Glomerular visceral epithelial cell (primary cell): ENCODE data around the gene ZSCAN31.
"Not testable (repeated sequence)": the region's sequence is repeated elsewhere in the genome, so short reads cannot be mapped to it uniquely, and the experiment has no call there.

Experiments used
- DNase-seq: peaks from one replicate; pipeline ENCODE4 v3.0.0-alpha.2; 2016; ENCODE audit errors: extremely low spot score

ZSCAN31 gene

DNA sequence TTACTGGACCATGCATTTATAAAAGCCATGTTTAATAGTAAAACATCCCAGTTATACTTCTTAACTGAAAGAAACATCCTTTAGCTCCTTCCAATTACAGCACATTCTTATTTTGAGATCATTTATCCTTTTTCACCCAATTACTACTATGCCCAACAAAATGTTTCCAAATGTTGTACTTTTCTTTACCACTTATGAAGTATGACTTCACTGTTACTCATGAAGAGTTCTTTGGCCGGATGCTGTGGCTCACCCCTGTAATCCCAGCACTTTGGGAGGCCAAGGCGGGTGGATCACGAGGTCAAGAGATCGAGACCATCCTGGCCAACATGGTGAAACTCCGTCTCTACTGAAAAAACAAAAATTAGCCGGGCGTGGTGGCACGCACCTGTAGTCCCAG lies 18.1 kb downstream of the ZSCAN31 start:
- not testable (repeated sequence) for DNase-seq

DNA sequence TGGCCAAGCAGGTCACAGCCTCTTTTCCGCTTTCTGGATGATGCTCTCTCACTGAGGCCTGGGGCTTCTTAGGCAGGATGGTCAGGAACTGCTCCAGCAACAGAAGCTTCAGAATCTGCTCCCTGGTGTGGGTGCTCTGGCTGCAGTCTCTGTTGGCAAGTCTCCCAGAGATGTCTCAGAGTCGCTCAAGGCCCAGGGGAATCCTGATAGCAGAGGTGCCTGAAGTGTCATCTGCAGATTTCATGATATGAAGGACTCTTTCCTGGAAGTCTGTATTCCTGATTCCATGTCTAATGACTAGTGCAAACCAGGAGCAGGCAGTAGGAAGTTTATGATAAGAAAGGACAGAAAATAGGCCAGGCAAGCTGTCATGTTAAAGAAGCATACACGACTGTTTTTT lies 20.3 kb downstream of the ZSCAN31 start:
- no peak for DNase-seq

DNA sequence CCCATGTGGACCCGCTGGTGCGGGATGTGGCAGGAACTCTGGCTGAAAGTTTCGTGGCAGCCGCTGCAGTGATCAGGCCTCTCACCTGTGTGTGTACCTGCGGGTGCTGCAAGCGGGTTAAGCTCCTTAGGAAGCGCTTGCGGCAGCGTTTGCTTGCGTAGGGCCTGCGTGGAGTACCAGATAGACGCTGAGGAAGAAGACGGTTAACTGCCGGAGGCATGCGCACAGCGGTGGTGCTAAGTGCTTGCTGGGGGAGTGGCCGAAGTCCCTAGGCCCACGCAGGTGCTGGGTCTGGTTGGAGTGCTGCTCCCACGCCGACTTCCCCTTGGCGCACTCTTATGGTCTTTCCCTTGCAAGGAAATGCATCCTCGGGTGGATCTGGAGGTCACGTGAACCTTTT lies 23.0 kb downstream of the ZSCAN31 start:
- DNase-seq, result no peak

DNA sequence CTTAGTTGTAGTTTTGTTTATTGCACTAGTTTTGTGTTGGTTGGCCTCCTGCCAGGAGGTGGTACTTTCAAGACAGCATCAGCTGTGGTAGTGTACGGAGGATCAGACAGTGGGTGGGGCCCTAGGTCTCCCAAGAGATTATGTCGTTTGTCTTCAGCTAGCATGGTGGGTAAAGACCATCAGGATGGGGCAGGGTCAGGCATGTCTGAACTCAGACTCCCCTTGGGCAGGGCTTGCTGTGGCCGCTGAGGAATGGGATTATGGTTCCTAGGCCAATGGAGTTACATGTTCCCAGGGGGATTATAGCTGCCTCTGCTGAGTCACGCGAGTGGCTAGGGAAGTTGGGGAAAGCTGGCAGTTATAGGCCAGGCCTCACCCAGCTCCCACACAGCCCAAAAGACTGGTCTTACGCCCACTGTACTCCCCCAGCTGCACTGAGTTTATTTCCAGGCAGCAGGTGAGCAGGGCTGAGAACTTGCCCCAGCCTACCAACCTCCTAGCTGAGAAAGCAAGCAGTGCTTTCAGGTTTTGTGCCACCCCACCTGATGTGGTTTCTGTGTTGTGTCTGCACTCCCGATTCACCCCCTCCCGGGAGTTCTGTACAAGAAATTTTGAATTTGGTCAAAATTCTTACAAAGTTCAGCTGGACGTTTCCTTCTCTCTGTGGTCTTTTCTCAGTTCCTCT lies 24.7 kb downstream of the ZSCAN31 start:
- no peak for DNase-seq

DNA sequence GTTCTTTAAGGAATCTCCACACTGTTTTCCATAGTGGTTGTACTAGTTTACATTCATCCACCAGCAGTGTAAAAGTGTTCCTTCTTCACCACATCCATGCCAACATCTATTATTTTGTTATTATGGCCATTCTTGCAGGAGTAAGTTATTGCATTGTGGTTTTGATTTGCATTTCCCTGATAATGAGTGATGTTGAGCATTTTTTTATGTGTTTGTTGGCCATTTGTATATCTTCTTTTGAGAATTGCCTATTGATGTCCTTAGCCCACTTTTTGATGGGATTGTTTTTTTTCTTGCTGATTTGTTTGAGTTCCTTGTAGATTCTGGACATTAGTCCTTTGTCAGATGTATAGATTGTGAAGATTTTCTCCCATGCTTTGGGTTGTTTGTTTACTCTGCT lies 29.6 kb downstream of the ZSCAN31 start:
- not testable (repeated sequence) for DNase-seq

DNA sequence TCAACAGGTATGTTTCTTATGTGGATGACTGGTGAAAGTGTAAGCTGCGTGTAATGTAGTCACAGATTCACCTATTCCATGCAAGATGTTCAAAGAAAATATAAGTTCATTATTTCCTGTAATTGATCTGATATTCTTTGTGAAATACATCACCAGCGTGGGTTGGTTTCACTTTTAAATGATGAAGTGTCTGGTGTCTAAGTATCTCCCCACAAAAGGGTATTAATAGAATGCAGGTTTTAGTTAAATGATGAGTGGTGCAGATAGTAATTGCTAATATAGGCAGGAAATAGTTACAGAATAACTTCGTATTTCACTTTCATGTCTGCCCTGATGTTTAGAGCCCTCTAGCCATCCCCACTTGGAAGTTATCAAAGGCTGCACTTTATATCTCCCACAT lies 32.4 kb downstream of the ZSCAN31 start:
- DNase-seq, result no peak

DNA sequence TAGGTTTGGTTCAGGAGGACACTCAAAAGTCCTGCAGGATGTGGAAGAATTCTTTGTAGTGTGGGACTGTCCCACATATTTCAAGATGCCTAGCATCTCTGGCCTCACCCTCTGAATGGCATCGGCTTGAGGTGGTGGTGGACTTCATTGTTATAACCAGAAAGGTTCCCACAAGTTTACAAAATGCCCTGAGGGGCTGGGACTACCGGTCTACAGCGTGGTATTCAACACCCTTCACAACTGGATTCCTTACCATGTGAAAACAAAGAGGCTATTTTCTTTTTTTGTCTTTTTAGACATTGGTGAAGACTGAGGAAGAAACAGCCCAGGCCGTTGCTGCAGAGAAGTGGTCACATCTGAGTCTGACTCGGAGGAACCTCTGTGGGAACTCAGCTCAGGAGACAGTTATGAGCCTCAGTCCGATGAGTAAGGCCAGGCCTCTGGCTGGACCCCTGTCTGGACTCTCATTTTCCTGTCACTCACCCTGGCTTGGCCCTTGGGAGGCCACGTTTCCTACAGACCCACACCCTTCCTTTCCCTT lies 39.4 kb downstream of the ZSCAN31 start:
- DNase-seq, result no peak

DNA sequence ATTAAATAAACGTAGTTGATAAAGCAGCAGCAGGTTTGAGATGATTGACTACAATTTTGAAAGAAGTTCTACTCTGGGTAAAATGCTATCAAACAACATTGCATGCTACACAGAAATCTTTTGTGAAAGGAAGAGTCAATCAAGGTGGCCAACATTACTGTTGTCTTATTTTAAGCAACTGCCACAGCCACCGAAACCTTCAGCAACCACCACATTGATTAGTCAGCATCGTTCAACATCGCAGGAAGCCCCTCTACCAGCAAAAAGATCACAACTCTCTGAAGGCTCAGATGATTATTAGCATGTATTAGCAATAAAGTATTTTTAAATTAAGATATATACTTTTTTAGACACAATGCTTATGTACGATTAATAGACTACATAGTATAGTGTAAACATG lies 40.6 kb downstream of the ZSCAN31 start:
- no peak for DNase-seq

DNA sequence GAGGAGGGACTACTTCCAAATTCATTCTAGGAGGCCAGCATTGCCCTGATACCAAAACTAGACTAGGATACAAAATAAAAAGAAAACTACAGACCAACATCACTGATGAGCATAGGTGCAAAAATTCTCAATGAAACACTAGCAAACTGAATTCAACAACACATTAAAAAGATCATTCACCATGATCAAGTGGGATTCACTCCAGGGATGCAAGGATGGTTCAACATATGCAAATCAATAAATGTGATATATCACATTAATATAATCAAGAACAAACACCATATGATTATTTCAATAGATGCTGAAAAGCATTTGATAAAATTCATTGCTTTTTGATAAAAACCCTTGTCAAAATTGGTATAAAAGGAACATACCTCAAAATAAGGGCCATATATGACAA lies 44.4 kb downstream of the ZSCAN31 start:
- no peak for DNase-seq

DNA sequence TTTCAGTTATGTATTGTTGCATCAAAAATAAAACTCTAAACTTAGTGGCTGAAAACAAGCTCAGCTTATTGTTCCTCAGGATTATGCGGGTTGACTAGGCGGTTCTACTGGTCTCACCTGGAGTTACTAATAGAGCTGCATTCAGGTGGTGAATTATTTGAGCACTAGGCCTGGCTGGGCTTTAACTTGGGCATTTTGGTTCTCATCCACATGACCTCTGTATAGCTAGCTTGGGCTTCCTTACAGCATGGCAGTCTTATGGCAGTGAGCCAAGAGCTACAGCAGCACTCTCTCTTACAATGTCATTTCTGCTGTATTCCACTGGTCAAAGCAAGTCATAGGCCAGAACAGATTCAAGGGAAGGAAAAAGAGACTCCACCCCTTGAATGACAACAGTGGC lies 53.0 kb downstream of the ZSCAN31 start:
- DNase-seq, result peak; percentile 9

DNA sequence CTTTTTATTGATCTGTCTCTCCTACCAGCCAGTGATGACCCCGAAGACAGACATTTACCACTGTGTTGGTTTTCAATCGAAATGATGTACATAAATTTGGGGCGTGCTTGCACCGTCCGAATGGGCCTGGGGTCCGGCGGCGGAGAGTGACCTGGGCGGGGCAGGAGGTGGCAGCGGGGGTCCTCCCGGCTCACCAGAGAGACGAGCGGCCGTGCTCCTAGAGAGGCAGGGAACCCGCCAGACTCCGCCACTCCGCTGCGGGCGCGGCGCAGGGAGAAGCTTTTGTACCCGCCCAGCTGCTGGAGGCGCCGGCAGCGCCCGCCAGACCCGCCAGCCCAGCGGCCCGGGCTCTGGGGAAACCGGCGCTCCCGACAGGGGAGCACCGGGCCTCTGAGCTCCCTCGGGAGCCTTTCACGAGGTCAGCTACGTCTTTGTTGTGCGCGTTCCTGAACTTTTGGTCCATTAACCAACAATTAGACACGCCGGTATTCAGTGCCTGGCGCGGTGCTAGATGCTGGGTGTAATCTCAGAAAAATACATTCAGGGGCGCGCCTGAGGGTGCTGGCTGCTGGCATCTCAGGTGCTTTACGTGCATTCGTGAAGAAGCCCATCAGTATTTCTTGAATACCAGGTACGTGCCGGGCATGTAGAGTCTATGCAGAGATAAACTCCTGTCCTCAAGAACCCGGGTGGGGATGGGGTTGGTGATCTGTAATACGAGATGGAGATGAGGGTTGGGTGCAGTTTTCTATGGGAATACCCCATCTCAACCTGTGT lies 54.5 kb downstream of the ZSCAN31 start, which contains the start of gene PGBD1:
PGBD1 (plus strand) TSS at position 285 of the 777 bp plus-strand sequence. CDS start 2,242 bp downstream, outside the sequence.
- peak; percentile 84 for DNase-seq

DNA sequence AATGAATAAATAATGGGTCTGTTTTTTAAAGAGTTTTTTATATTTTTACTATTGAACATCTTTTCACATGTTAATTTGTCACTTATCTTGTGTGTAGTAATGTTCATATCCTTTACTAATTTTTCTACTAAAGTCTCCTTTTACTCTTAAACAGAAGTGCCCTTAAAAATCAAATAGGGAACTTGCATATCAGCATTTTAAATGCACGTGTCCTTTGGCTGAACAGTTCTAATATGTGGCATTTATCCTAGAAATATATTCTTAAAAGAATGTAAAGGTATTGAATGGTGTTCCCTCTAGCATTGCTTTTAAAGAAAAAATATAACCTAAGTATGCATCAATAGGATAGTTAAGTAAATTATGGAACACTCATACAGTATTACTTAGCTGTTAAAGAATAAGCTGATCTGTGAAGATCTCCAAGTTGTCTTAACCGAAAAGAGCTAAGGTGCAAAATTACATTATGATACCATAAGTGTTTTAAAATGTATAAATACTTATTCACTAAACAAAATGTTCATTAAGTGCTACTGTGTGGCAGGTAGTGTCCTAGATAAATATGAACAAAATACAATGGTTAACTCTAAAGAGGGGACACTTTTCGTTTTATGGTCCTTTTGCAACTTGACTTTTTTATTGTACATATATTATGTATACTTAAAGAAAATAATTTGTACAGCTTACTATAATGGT lies 55.2 kb downstream of the ZSCAN31 start:
- no peak for DNase-seq

DNA sequence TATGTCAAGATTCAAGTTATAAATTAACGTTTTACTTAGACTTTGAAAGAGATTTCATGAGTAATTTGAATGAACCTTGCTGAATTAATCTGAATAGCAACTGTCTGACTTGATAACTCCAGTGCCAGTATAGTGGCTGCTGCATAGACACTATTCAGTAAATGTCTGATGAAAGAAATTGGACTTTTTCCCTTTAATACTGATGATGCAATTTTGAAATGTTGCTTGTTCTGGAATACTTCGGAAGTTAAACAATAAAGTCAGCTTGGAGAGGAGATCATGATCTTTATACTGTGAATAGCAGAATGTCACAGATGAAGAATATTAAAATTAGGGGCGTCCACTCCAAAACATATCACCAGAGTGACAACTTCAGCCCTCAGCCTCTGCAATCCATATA lies 58.2 kb downstream of the ZSCAN31 start:
- no peak for DNase-seq

DNA sequence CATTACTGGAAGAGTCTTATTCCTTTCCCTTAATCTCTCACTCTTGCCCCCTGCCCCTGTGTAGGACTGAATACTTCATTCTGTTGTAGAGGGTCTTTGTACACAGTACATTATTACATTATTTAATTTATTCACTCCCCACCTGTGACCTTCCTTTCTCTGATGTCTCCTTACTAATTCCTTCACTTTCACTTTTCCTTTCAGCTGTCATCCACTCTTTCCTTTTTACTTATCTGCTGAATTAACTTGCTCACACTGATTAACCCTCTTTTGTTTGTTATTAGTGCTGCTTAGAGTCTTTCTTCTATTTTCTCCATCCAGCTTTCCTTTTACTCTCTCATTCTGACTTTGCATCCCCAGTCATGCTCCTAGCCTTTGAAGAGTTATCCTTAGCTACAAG lies 61.1 kb downstream of the ZSCAN31 start:
- DNase-seq, result no peak
